ENCODE measurements around the gene FAM9C. TPM values are rescaled to one million over a fixed set of nuclear protein-coding genes. Genes with fewer than 3 reads are reported as not detected.

The FAM9C gene
- polyA plus RNA-seq, 1 donor (not counting 4 experiments of a cell fraction or from before 2014, with no cell fraction given): not detected

DNA sequence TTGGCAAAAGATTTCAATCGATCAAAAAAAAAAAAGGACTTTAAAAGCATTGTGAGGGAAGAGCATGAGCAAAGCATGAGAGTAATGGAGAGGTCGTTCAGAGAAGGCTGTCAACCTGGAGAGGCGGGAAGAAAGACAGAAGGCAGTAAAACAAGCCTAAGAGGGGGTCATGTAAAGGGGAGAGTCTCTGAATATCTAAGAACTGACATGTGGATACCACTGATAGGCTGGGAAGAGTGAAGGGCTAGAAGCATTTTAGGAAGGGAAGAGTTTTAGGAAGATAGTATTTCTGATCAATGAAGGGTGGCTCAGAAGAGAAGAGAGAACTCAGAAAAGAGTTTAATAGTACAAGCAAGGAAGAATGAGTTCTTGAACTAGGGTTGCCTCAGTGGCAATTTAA, 7.5 kb downstream of the FAM9C start:
- H3K27ac ChIP-seq (ENCODE audit: control insufficient read depth, insufficient read depth, low read length): no peak overlapping the region
- no peaks in the 10 kb centered on the region for H3K4me1 ChIP-seq (ENCODE audit: control insufficient read depth, extremely low read depth, insufficient read depth, low read length)
- TF ChIP-seq EZH2 (IDR thresholded peaks at IDR 0.05; ENCODE audit: low read length): no peak
- TF ChIP-seq, protein P1, sequence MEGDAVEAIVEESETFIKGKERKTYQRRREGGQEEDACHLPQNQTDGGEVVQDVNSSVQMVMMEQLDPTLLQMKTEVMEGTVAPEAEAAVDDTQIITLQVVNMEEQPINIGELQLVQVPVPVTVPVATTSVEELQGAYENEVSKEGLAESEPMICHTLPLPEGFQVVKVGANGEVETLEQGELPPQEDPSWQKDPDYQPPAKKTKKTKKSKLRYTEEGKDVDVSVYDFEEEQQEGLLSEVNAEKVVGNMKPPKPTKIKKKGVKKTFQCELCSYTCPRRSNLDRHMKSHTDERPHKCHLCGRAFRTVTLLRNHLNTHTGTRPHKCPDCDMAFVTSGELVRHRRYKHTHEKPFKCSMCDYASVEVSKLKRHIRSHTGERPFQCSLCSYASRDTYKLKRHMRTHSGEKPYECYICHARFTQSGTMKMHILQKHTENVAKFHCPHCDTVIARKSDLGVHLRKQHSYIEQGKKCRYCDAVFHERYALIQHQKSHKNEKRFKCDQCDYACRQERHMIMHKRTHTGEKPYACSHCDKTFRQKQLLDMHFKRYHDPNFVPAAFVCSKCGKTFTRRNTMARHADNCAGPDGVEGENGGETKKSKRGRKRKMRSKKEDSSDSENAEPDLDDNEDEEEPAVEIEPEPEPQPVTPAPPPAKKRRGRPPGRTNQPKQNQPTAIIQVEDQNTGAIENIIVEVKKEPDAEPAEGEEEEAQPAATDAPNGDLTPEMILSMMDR (optimal IDR thresholded peaks at IDR 0.05 in 1 of 3, IDR thresholded peaks at IDR 0.05 in 1 of 3, conservative IDR thresholded peaks at IDR 0.05 in 1 of 3; ENCODE audit: extremely low read depth in 1 of 3, insufficient read depth in 2 of 3, low read length in 3 of 3): no peak
- H3K79me2 ChIP-seq (ENCODE audit: control insufficient read depth, insufficient read depth, low read length): no peaks in the 10 kb centered on the region
- no peaks in the 10 kb centered on the region for H3K36me3 ChIP-seq (ENCODE audit: control insufficient read depth in 2 of 2, extremely low read depth in 1 of 2, insufficient read depth in 2 of 2, low read length in 2 of 2)
- no peaks in the 10 kb centered on the region for H3K27me3 ChIP-seq (ENCODE audit: control insufficient read depth, extremely low read depth, insufficient read depth, low read length)
- H3K9ac ChIP-seq (ENCODE audit: control insufficient read depth, extremely low read depth, insufficient read depth, low read length): no peak overlapping the region
- no peak overlapping the region for H3K4me2 ChIP-seq (ENCODE audit: control insufficient read depth, extremely low read depth, insufficient read depth, low read depth, low read length)
- no peak overlapping the region for H2AFZ ChIP-seq (ENCODE audit: control insufficient read depth, low read length)
- H3K9me3 ChIP-seq (ENCODE audit: control insufficient read depth, low read depth, low read length): no peaks in the 10 kb centered on the region
- DNase-seq (ENCODE audit: low read depth, low spot score) (no peak), FAIRE-seq (no peak)
- H3K4me3 ChIP-seq (ENCODE audit: control insufficient read depth in 2 of 3, extremely low read depth in 1 of 3, insufficient read depth in 2 of 3, low read depth in 1 of 3, low read length in 3 of 3): no peak overlapping the region
- dilution Hi-C loops (cut with MboI; ENCODE audit: extremely low pct_ligation_motif_present, low sequenced_read_pairs): no loop called here
- no peaks in the 10 kb centered on the region for H4K20me1 ChIP-seq (ENCODE audit: control insufficient read depth, extremely low read depth, insufficient read depth, low read length)
- H3K9me1 ChIP-seq (ENCODE audit: control insufficient read depth, extremely low read depth, insufficient read depth, low read length): no peaks in the 10 kb centered on the region

DNA sequence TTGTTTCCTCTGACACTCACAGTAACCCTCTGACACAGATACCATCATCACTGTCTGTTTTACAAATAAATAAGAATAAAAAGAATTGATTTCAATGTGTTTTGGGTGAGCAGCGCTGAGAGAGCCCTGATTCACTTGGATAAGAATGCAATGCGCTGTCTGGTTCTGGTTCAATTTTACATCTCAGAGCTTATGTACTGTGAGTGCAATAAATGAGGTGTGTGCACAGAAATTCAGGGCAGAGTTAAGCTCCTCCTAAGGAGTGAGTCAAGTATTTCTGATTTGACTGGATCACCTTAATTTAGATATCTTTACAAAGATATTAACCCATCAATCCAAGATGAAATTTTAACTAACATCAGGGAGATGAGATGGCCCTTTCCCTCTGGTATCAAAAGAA, 11.2 kb downstream of the FAM9C start:
- H3K79me2 ChIP-seq (ENCODE audit: control insufficient read depth, insufficient read depth, low read length): no peaks in the 10 kb centered on the region
- FAIRE-seq: no peak
- no peaks in the 10 kb centered on the region for H3K9me1 ChIP-seq (ENCODE audit: control insufficient read depth, extremely low read depth, insufficient read depth, low read length)
- DNase-seq (ENCODE audit: low read depth, low spot score): no peak
- H3K4me1 ChIP-seq (ENCODE audit: control insufficient read depth, extremely low read depth, insufficient read depth, low read length): peaks cover 17% of the 10 kb centered on the region
- no peaks in the 10 kb centered on the region for H3K27me3 ChIP-seq (ENCODE audit: control insufficient read depth, extremely low read depth, insufficient read depth, low read length)
- H3K27ac ChIP-seq (ENCODE audit: control insufficient read depth, insufficient read depth, low read length): no peak overlapping the region
- dilution Hi-C loops (cut with MboI; ENCODE audit: extremely low pct_ligation_motif_present, low sequenced_read_pairs): no loop called here
- no peaks in the 10 kb centered on the region for H3K36me3 ChIP-seq (ENCODE audit: control insufficient read depth in 2 of 2, extremely low read depth in 1 of 2, insufficient read depth in 2 of 2, low read length in 2 of 2)
- H3K4me3 ChIP-seq (ENCODE audit: control insufficient read depth in 2 of 3, extremely low read depth in 1 of 3, insufficient read depth in 2 of 3, low read depth in 1 of 3, low read length in 3 of 3): no peak overlapping the region
- H2AFZ ChIP-seq (ENCODE audit: control insufficient read depth, low read length): no peak overlapping the region
- no peak overlapping the region for H3K4me2 ChIP-seq (ENCODE audit: control insufficient read depth, extremely low read depth, insufficient read depth, low read depth, low read length)
- no peak for TF ChIP-seq EZH2 (IDR thresholded peaks at IDR 0.05; ENCODE audit: low read length)
- TF ChIP-seq, protein P1 (optimal IDR thresholded peaks at IDR 0.05 in 1 of 3, IDR thresholded peaks at IDR 0.05 in 1 of 3, conservative IDR thresholded peaks at IDR 0.05 in 1 of 3; ENCODE audit: extremely low read depth in 1 of 3, insufficient read depth in 2 of 3, low read length in 3 of 3): no peak
- no peaks in the 10 kb centered on the region for H4K20me1 ChIP-seq (ENCODE audit: control insufficient read depth, extremely low read depth, insufficient read depth, low read length)
- H3K9me3 ChIP-seq (ENCODE audit: control insufficient read depth, low read depth, low read length): no peaks in the 10 kb centered on the region
- H3K9ac ChIP-seq (ENCODE audit: control insufficient read depth, extremely low read depth, insufficient read depth, low read length): no peak overlapping the region
